Adipocyte (in vitro differentiated cells): ENCODE measurements around the gene SEMA6D.
A peak's percentile ranks its signal among the peaks of the same experiment; 100 is the strongest.

ENCODE experiments used
- DNase-seq: peaks from one replicate; pipeline ENCODE4 v3.0.0-alpha.2; 2015; ENCODE audit warnings: low read depth
- H3K27me3 ChIP-seq: replicated peaks from 2 replicates; pipeline ENCODE4 v1.7.0; 2013; ENCODE audit warnings: mild to moderate bottlenecking, low read length, moderate library complexity; ENCODE audit not compliant: control insufficient read depth, insufficient read depth
- H3K36me3 ChIP-seq: 2 replicates; pipeline ENCODE4 v1.7.0; 2013; ENCODE audit warnings: low read length, mild to moderate bottlenecking, moderate library complexity; ENCODE audit not compliant: control insufficient read depth, insufficient read depth, severe bottlenecking
- H3K4me1 ChIP-seq: 2 replicates; pipeline ENCODE4 v1.7.0; 2013; ENCODE audit warnings: mild to moderate bottlenecking, low read length, moderate library complexity; ENCODE audit not compliant: control insufficient read depth, insufficient read depth
- H3K4me3 ChIP-seq: 2 replicates; pipeline ENCODE4 v1.7.0; 2013; ENCODE audit warnings: mild to moderate bottlenecking, low read length, moderate library complexity
- H3K9ac ChIP-seq: 2 replicates; pipeline ENCODE4 v1.7.0; 2013; ENCODE audit warnings: mild to moderate bottlenecking, low read length, moderate library complexity
- H3K9me3 ChIP-seq: 2 replicates; pipeline ENCODE4 v1.7.0; 2013; ENCODE audit warnings: mild to moderate bottlenecking, low read length, moderate library complexity; ENCODE audit not compliant: control insufficient read depth

The SEMA6D gene

DNA sequence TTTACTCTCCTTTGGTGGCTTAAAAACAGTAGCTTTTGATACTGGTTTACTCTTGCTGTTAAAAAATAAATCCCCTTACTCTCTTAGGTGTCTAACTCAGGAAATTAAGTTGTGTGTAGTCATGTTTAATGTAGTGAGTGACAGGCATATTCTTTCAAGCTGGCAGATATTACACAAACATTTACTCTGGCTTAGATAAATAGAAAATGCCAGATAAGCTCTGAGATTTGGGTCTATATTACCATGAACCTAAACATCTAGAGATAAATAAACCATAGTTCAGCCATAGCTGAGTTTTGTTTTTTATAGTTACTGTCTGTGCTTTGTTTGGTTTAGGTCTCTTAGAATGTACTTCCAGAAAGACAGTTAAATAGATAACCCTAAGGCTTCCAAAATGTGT, 2.4 kb downstream of the SEMA6D start:
- H3K27me3 ChIP-seq = no peaks in the 10 kb centered on the region
- no peak overlapping the region for H3K9ac ChIP-seq
- H3K36me3 ChIP-seq = no peaks in the 10 kb centered on the region
- peaks cover 13% of the 10 kb centered on the region for H3K4me1 ChIP-seq
- DNase-seq = peak; percentile 2
- H3K4me3 ChIP-seq = no peak overlapping the region
- H3K9me3 ChIP-seq = no peaks in the 10 kb centered on the region

DNA sequence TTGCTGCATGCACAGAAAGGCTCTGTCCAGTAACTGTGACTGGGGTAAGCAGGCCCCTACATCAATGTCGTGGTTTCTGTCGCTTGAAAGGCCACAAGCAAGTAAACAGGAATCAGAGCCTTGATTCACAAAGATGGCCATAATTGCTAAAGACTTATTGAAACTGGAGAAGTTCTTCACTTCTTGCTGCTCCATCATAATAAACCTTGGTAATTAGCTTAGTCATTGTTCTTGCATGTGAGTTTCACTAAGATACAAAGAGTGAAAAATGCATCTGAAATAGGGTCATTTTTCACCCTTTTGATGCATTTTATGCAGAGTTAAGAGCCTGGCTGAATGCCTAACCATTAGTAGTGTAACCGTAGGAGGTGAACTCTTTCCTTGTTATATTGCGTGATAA, 3.2 kb downstream of the SEMA6D start:
- H3K4me3 ChIP-seq = no peak overlapping the region
- peaks cover 11% of the 10 kb centered on the region for H3K4me1 ChIP-seq
- H3K36me3 ChIP-seq = no peaks in the 10 kb centered on the region
- H3K9ac ChIP-seq = no peak overlapping the region
- no peaks in the 10 kb centered on the region for H3K27me3 ChIP-seq
- peak; percentile 31 for DNase-seq
- H3K9me3 ChIP-seq = no peaks in the 10 kb centered on the region

DNA sequence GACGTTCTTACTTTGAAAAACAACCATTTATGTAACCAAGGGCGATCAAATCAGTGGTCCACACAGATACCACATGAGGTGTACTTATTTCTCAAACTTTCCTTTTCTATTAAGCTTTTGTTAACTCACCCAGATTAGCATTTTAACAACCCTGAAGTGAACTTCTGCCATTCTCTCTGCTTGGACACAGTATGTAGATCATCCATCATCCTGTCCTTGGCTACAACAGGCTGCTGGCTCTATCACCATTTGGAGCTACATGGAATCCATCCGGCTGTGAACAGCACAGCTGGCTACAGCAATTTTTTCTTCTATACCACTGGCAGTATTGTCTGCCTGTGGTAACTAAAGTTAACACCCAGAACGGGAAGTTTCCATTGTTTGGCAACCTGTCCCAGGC, 4.4 kb downstream of the SEMA6D start:
- no peaks in the 10 kb centered on the region for H3K36me3 ChIP-seq
- H3K9me3 ChIP-seq = no peaks in the 10 kb centered on the region
- no peak overlapping the region for H3K4me3 ChIP-seq
- no peaks in the 10 kb centered on the region for H3K4me1 ChIP-seq
- H3K9ac ChIP-seq = no peak overlapping the region
- no peak for DNase-seq
- no peaks in the 10 kb centered on the region for H3K27me3 ChIP-seq

DNA sequence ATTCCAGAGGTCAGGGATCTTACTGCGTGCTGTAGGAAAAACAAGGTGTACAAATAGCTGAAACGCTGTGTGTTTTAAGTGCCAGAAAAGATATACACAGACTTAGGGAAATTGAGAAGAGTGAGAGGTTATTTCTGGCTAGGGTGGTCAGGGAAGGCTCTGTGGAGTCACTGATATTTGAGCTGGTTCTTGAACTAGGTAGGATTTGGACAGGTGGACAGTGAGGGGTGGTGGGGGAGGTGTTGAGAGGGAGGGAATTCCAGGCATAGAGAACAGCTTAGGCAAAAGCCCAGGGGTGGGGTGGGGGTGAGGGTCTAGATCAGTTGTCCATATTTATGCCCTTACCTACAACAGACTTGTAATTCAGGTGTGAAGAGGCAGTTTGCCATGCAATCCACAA, 7.0 kb downstream of the SEMA6D start:
- Histone ChIP-seq H3K4me1 (no peaks in the 10 kb centered on the region), H3K36me3 (no peaks in the 10 kb centered on the region), H3K9me3 (no peaks in the 10 kb centered on the region), H3K9ac (no peak overlapping the region), H3K27me3 (no peaks in the 10 kb centered on the region), H3K4me3 (no peak overlapping the region)
- no peak for DNase-seq

DNA sequence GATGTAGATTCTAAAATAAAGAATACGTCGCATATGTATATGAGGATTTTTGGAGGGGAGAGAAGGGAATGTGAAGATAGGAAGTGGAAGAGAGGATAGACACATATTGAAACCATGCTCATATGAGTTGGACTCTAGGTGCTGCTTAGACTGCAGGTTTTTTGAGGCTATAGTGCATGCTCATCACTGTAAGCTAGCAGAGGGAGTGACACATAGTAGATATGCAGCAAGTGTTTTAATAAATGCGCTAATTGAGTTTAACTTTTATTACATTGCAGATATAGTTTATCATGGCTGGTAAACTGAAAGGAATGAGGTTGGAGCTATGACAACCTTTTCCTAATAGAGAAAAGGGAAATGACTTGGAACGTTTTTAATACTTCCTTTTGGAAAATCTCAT, 7.7 kb downstream of the SEMA6D start:
- no peaks in the 10 kb centered on the region for H3K36me3 ChIP-seq
- H3K9ac ChIP-seq = no peak overlapping the region
- DNase-seq = no peak
- H3K4me1 ChIP-seq = no peaks in the 10 kb centered on the region
- no peak overlapping the region for H3K4me3 ChIP-seq
- H3K27me3 ChIP-seq = no peaks in the 10 kb centered on the region
- H3K9me3 ChIP-seq = no peaks in the 10 kb centered on the region

DNA sequence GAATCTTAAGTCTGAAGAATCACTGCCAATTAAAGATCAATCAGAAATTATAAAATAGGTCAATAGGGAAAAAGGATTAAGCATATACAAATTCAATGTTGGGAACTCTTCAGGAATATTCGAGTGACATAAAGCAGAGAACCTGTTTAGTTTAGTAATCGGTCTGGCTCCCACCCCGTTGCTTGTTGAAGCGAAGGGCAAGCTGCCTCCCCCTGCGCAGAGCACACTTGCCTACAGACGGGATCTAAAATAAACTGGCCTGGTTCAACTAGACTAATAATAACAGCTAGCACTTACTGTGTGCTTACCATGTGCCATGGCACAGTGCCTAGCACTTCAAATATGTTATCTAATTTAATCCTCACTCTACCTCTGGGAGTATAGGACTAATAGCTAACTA, 8.6 kb downstream of the SEMA6D start:
- Histone ChIP-seq H3K9ac (no peak overlapping the region), H3K4me1 (no peaks in the 10 kb centered on the region), H3K9me3 (no peaks in the 10 kb centered on the region), H3K27me3 (no peaks in the 10 kb centered on the region), H3K4me3 (no peak overlapping the region), H3K36me3 (no peaks in the 10 kb centered on the region)
- no peak for DNase-seq

DNA sequence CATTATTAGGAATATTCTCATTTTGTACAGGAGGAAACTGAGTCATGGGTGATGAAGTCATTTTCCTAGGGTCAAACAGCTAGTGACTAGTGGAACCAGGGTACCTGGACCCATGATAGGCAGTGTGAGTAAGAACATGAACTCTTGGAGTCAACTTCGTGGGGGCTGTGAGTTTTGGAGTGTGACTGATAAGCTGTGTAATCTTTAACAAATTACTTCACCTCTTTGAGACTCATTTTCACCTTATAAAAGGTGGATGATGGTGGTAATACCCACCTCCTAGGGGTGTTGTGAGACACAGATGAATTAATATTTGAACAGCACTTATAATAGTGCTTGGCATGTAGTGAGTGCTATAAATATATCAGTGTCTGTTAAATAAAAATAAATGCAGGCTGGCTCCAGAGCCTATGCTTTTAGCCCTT, 9.1 kb downstream of the SEMA6D start:
- H3K36me3 ChIP-seq = no peaks in the 10 kb centered on the region
- no peak for DNase-seq
- H3K27me3 ChIP-seq = no peaks in the 10 kb centered on the region

DNA sequence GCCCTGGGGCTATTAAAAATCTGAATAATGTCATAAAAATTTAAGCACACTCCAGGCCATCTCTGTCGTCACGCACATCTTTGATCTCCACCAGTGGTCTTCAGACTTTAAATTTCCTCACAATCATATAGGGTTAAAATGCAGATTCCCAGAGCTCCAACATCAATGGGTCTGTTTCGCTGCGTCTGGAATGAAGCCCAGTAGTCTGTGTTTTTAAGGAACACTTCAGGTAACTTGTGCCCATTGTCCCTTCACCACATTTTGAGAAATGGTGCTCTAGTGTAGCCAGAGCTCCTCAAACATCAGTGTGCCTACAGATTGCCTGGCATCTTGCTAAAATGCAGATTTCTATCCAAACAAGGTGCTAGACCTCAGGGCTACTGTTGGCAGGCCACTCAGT, 9.8 kb downstream of the SEMA6D start:
- no peak overlapping the region for H3K4me3 ChIP-seq
- DNase-seq = no peak
- H3K4me1 ChIP-seq = no peaks in the 10 kb centered on the region
- H3K27me3 ChIP-seq = no peaks in the 10 kb centered on the region
- no peaks in the 10 kb centered on the region for H3K9me3 ChIP-seq
- H3K9ac ChIP-seq = no peak overlapping the region
- H3K36me3 ChIP-seq = no peaks in the 10 kb centered on the region

More for the DNA sequence above, 9.1 kb downstream of the SEMA6D start:
- H3K4me3 ChIP-seq = no peak overlapping the region
- H3K9me3 ChIP-seq = no peaks in the 10 kb centered on the region
- no peak overlapping the region for H3K9ac ChIP-seq
- H3K4me1 ChIP-seq = no peaks in the 10 kb centered on the region

DNA sequence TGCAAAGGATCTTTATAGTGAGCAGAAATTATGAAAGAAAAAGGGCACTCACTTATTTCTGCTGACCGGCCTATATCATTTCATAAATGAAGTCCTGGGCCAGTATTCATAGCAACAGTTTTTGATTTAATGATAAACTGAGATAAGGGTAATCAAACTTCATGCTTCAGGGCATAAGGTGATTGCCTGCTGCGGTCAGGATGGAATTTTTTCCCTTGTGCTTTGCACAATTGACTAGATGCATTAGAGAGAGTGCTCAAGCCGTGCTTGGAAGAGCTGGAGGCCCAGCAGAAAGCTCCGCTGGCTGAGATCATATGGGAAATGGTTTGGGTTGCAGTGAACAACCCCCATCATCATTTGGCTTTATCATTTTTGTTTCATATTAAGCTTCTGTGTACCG, 10.4 kb downstream of the SEMA6D start:
- no peak for DNase-seq
- no peaks in the 10 kb centered on the region for H3K27me3 ChIP-seq

DNA sequence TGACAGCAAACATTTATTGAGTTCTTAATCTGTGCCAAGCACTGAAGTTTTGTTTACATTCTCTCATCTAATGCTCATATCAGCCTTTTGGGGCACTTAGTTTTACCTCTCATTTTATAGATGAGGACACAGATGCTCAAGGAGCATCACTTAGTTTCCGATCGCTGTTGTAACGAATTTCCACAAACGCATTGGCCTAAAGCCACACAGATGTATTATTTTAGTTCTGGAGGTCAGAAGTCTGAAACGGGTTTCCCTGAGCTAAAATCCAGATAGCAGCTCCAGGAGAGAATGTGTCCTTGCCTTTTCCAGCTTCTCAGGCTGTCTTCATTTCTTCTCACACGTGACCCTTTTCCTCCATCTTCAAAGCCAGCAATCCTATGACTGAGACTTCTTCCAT, 11.1 kb downstream of the SEMA6D start:
- no peak for DNase-seq
- Histone ChIP-seq H3K36me3 (no peaks in the 10 kb centered on the region), H3K4me1 (no peaks in the 10 kb centered on the region), H3K9ac (no peak overlapping the region), H3K27me3 (no peaks in the 10 kb centered on the region), H3K9me3 (no peaks in the 10 kb centered on the region), H3K4me3 (no peak overlapping the region)

More for the DNA sequence above, 10.4 kb downstream of the SEMA6D start:
- no peaks in the 10 kb centered on the region for H3K9me3 ChIP-seq
- H3K4me3 ChIP-seq = no peak overlapping the region
- H3K36me3 ChIP-seq = no peaks in the 10 kb centered on the region
- no peak overlapping the region for H3K9ac ChIP-seq
- no peaks in the 10 kb centered on the region for H3K4me1 ChIP-seq

DNA sequence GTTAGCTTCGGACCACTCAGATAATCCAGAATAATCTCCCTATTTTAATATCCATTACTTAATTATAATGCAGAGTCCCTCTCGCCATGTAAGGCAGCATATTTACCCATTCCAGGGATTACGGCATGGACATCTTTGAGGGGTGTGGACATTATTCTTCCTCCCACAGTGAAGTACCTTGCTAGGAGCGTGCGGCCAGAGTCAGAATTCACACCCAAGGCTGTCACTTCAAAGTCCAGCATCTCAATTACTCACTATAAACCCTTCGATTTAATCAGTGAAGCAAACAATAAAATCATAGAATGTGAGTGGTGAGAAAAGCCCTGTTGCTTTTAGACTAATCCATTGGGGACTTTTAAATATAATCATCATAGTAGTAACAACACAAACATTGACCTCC, 11.6 kb downstream of the SEMA6D start:
- Histone ChIP-seq H3K36me3 (no peaks in the 10 kb centered on the region), H3K27me3 (no peaks in the 10 kb centered on the region), H3K4me1 (no peaks in the 10 kb centered on the region), H3K9me3 (no peaks in the 10 kb centered on the region), H3K9ac (no peak overlapping the region), H3K4me3 (no peak overlapping the region)
- no peak for DNase-seq

DNA sequence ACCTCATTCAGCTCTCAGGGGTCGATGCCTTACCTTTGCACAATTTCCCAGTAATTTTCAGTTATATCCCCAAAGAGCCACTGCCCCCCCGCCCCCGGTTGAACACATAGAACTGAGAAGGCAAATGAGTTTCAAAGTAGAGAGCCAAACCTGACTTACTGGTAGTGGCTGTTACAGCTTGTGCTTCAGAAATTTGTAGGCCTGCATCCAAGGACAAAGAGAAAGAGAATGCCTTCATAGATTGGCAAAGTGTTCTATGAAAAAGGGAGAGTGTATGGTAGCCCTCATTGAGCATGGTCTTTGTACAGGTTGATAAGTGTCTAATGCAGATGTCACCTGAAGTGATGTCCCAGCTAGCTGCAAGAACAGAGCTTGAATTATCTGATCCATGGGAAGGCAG, 13.9 kb downstream of the SEMA6D start:
- Histone ChIP-seq H3K9me3 (no peaks in the 10 kb centered on the region), H3K36me3 (no peaks in the 10 kb centered on the region), H3K4me1 (peaks cover under 1% of the 10 kb centered on the region), H3K27me3 (no peaks in the 10 kb centered on the region), H3K4me3 (no peak overlapping the region), H3K9ac (no peak overlapping the region)
- DNase-seq = no peak
